GM23338 (cell line): ENCODE results near the gene CYP1B1. TPM values are rescaled to one million over a fixed set of nuclear protein-coding genes. Genes with fewer than 3 reads are reported as not detected.

ENCODE experiments used
- ATAC-seq: fragments of 200-7000 bp; cut with Tn5 transposase; 3 replicates; pipeline ENCODE4 v1.9.1; 2020
- DNase-seq: peaks from one replicate; pipeline ENCODE4 v3.0.0-alpha.2; 2015; ENCODE audit warnings: low spot score
- H2AFZ ChIP-seq: fragments of 200-600 bp; sonication (generic); 2 replicates; pipeline ENCODE4 v1.8.0; 2016; ENCODE audit warnings: antibody characterized with exemption, mild to moderate bottlenecking, moderate library complexity
- H3F3A ChIP-seq: fragments of 200-600 bp; sonication (generic); replicated peaks from 2 replicates; pipeline ENCODE4 v1.8.0; 2017; ENCODE audit warnings: antibody characterized with exemption, mixed run types, low read depth
- H3K27ac ChIP-seq: fragments of 200-600 bp; sonication (generic); 2 replicates; pipeline ENCODE4 v1.6.1; 2016; ENCODE audit warnings: low read depth
- H3K27me3 ChIP-seq: fragments of 200-600 bp; sonication (generic); 2 replicates; pipeline ENCODE4 v1.8.0; 2016; ENCODE audit warnings: mild to moderate bottlenecking, mixed run types, moderate library complexity; ENCODE audit not compliant: insufficient read depth
- H3K36me3 ChIP-seq: fragments of 200-600 bp; sonication (generic); 2 replicates; pipeline ENCODE4 v1.8.0; 2016; ENCODE audit warnings: mild to moderate bottlenecking; ENCODE audit not compliant: insufficient read depth
- H3K4me1 ChIP-seq: fragments of 200-600 bp; sonication (generic); 2 replicates; pipeline ENCODE4 v1.8.0; 2016; ENCODE audit warnings: mild to moderate bottlenecking, moderate library complexity; ENCODE audit not compliant: insufficient read depth
- H3K4me2 ChIP-seq: fragments of 200-600 bp; sonication (generic); 2 replicates; pipeline ENCODE4 v1.7.1; 2017; ENCODE audit warnings: mixed run types
- H3K4me3 ChIP-seq: fragments of 200-600 bp; sonication (generic); 2 replicates; pipeline ENCODE4 v1.6.1; 2016; ENCODE audit warnings: mixed run types
- H3K79me2 ChIP-seq: fragments of 200-600 bp; sonication (generic); replicated peaks from 2 replicates; pipeline ENCODE4 v1.8.0; 2017; ENCODE audit warnings: mild to moderate bottlenecking; ENCODE audit not compliant: insufficient read depth
- H3K9me2 ChIP-seq: fragments of 200-600 bp; sonication (generic); 2 replicates; pipeline ENCODE4 v1.8.0; 2017; ENCODE audit not compliant: insufficient read depth
- H4K20me1 ChIP-seq: fragments of 200-600 bp; sonication (generic); replicated peaks from 2 replicates; pipeline ENCODE4 v1.8.0; 2017; ENCODE audit warnings: mild to moderate bottlenecking; ENCODE audit not compliant: insufficient read depth
- H3K27ac Mint-ChIP-seq: 2 replicates; pipeline ENCODE4 v1.8.0; 2020; ENCODE audit warnings: inconsistent platforms, mild to moderate bottlenecking, moderate library complexity, mixed read lengths
- H3K27me3 Mint-ChIP-seq: 3 replicates; pipeline ENCODE4 v1.8.0; 2022; ENCODE audit warnings: low read depth, mild to moderate bottlenecking, moderate library complexity, mixed read lengths, inconsistent platforms; ENCODE audit not compliant: insufficient read depth, poor library complexity
- H3K36me3 Mint-ChIP-seq: 3 replicates; pipeline ENCODE4 v1.8.0; 2021; ENCODE audit warnings: low read depth, mild to moderate bottlenecking, inconsistent platforms, moderate library complexity, mixed read lengths
- H3K4me1 Mint-ChIP-seq: 3 replicates; pipeline ENCODE4 v1.8.0; 2020; ENCODE audit warnings: mild to moderate bottlenecking, inconsistent platforms, mixed read lengths
- H3K4me3 Mint-ChIP-seq: 3 replicates; pipeline ENCODE4 v1.8.0; 2021; ENCODE audit warnings: moderate library complexity, mild to moderate bottlenecking, inconsistent platforms, mixed read lengths
- H3K9me3 Mint-ChIP-seq: 3 replicates; pipeline ENCODE4 v1.8.0; 2020; ENCODE audit warnings: moderate library complexity, mild to moderate bottlenecking, inconsistent platforms, mixed read lengths
- NANOG ChIP-seq: IDR thresholded peaks from 2 replicates; pipeline ENCODE4 v1.6.1; 2016; ENCODE audit warnings: antibody characterized with exemption, borderline replicate concordance
- polyA plus RNA-seq: library from polyadenylated mRNA; unstranded; fragments of >200 nt; fragmentation: Nextera tagmentation; extraction: Ambion mirVana; gene quantifications from 2 replicates; pipeline ENCODE4 v1.2.1, GENCODE V29; 2016
- total RNA-seq: library from RNA; depleted of rRNA; stranded (reverse); fragments of >200 nt; shearing (Covaris generic); gene quantifications from 2 replicates; pipeline ENCODE4 v1.2.3, GENCODE V29; 2014
- TF ChIP-seq, protein P1 (sequence below): fragments of 250-450 bp; sonication (Bioruptor Pico); IDR thresholded peaks from 2 replicates; pipeline ENCODE4 v1.5.0; 2020; ENCODE audit warnings: mild to moderate bottlenecking, moderate library complexity

The CYP1B1 gene
- total and polyA plus RNA-seq, 2 experiments from 2014 or later: 3.3 to 6.2 TPM

DNA sequence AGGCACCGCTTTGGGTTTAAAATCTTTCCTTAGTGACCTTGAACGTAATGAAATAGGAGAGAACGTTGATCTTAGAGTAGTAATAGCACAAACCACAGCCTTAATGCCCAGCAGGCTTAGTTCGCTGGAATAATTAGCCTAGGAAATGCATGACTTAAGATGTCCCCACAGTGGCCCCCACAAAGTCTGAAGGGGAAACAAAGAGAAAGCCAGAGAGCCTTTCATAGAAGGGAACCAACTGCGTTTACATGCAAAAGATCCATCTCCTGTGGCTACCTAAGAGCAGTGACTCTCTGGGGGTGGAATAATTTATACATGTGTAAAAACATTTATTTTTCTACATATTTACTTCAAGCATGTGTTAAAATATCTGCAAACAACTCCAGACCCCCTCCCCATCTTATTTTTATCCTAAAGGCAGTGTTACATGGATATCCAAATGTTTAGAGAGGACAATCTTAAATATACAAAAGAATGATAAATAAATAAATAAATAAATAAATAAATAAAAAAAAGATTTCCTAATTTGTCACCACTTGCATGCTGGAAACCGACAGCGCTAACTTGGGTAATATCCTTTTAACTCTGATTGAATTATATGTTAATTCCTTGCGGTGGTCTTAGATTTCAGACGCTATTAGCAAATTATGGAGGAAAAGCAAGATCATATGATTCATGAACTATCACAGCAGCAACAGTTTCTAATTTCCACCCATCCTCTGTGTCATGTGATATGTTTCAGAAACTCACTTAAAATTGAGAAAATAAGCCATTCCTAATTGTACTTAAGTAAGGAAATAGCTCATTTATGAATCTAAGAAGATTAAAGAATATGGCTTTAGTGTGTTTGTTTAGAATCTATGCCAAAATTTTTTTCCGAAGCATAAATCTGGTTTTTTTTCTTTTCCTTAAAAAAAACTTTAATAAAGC lies 23.4 kb upstream of the CYP1B1 start:
- Histone ChIP-seq H3K9me2 (no peaks in the 10 kb centered on the region), H3K4me1 (peaks cover 57% of the 10 kb centered on the region), H3K4me3 (peak overlapping the region; percentile 46), H3K79me2 (no peaks in the 10 kb centered on the region), H3K36me3 (no peaks in the 10 kb centered on the region), H4K20me1 (no peaks in the 10 kb centered on the region), H2AFZ (no peak overlapping the region), H3K27ac (no peak overlapping the region), H3K27me3 (peaks cover 59% of the 10 kb centered on the region), H3K4me2 (peak overlapping the region; percentile 74), H3F3A (no peaks in the 10 kb centered on the region)
- Mint-ChIP-seq H3K27me3 (peaks cover 46% of the 10 kb centered on the region), H3K27ac (no peak overlapping the region), H3K36me3 (peaks cover 3% of the 10 kb centered on the region; the same call in 1 of the 3 replicates), H3K4me3 (peak overlapping the region; percentile 58), H3K4me1 (peaks cover 55% of the 10 kb centered on the region), H3K9me3 (peaks cover 11% of the 10 kb centered on the region; the same call in 2 of the 3 replicates)
- TF ChIP-seq, protein P1, sequence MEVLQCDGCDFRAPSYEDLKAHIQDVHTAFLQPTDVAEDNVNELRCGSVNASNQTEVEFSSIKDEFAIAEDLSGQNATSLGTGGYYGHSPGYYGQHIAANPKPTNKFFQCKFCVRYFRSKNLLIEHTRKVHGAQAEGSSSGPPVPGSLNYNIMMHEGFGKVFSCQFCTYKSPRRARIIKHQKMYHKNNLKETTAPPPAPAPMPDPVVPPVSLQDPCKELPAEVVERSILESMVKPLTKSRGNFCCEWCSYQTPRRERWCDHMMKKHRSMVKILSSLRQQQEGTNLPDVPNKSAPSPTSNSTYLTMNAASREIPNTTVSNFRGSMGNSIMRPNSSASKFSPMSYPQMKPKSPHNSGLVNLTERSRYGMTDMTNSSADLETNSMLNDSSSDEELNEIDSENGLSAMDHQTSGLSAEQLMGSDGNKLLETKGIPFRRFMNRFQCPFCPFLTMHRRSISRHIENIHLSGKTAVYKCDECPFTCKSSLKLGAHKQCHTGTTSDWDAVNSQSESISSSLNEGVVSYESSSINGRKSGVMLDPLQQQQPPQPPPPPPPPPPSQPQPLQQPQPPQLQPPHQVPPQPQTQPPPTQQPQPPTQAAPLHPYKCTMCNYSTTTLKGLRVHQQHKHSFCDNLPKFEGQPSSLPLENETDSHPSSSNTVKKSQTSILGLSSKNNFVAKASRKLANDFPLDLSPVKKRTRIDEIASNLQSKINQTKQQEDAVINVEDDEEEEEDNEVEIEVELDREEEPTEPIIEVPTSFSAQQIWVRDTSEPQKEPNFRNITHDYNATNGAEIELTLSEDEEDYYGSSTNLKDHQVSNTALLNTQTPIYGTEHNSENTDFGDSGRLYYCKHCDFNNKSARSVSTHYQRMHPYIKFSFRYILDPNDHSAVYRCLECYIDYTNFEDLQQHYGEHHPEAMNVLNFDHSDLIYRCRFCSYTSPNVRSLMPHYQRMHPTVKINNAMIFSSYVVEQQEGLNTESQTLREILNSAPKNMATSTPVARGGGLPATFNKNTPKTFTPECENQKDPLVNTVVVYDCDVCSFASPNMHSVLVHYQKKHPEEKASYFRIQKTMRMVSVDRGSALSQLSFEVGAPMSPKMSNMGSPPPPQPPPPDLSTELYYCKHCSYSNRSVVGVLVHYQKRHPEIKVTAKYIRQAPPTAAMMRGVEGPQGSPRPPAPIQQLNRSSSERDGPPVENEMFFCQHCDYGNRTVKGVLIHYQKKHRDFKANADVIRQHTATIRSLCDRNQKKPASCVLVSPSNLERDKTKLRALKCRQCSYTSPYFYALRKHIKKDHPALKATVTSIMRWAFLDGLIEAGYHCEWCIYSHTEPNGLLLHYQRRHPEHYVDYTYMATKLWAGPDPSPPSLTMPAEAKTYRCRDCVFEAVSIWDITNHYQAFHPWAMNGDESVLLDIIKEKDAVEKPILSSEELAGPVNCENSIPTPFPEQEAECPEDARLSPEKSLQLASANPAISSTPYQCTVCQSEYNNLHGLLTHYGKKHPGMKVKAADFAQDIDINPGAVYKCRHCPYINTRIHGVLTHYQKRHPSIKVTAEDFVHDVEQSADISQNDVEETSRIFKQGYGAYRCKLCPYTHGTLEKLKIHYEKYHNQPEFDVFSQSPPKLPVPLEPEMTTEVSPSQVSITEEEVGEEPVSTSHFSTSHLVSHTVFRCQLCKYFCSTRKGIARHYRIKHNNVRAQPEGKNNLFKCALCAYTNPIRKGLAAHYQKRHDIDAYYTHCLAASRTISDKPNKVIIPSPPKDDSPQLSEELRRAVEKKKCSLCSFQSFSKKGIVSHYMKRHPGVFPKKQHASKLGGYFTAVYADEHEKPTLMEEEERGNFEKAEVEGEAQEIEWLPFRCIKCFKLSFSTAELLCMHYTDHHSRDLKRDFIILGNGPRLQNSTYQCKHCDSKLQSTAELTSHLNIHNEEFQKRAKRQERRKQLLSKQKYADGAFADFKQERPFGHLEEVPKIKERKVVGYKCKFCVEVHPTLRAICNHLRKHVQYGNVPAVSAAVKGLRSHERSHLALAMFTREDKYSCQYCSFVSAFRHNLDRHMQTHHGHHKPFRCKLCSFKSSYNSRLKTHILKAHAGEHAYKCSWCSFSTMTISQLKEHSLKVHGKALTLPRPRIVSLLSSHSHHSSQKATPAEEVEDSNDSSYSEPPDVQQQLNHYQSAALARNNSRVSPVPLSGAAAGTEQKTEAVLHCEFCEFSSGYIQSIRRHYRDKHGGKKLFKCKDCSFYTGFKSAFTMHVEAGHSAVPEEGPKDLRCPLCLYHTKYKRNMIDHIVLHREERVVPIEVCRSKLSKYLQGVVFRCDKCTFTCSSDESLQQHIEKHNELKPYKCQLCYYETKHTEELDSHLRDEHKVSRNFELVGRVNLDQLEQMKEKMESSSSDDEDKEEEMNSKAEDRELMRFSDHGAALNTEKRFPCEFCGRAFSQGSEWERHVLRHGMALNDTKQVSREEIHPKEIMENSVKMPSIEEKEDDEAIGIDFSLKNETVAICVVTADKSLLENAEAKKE (CRISPR knock-in tag): no peak
- TF ChIP-seq NANOG: peak; percentile 79
- ATAC-seq: peak; percentile 62
- peak; percentile 73 for DNase-seq

DNA sequence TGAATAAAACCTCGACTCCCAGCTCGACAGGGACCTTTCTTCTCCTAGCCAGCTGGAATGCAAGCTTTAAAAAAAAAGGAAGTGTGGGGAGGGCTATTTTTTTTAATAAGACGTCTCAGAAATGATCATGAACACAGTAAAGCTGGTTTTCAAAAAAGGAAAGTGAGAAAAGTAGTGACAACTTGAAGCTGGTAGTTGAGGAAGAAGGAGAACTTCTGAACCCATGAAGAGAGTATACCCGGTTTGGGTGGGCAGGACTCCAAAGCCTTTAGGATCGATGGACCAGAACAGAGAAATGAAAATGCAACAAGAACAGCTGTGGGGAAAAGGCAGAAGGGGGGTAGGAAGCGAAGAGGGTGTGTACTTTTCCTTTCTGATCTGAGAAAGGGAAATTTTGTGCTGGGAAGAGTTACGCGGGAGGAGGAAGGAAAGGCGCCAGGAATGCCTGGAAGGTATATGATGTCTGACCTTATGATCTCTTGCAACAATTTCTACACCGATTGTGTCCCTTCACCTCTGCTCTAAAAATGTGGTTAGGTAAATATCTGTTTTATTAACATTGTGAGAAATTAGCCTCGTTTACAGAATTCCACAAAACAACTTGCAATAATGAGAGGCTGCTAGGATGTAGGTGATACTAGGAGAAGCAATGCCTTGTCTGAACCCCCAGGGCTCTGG lies 22.6 kb upstream of the CYP1B1 start:
- Histone ChIP-seq H3K4me1 (peaks cover 64% of the 10 kb centered on the region), H3K36me3 (no peaks in the 10 kb centered on the region), H3K4me2 (peak overlapping the region; percentile 74), H3K9me2 (no peaks in the 10 kb centered on the region), H3F3A (no peaks in the 10 kb centered on the region), H4K20me1 (no peaks in the 10 kb centered on the region), H3K27ac (no peak overlapping the region), H3K4me3 (peak overlapping the region; percentile 46), H2AFZ (no peak overlapping the region; the same call in 1 of the 2 replicates), H3K27me3 (peaks cover 65% of the 10 kb centered on the region), H3K79me2 (no peaks in the 10 kb centered on the region)
- no peak; the same call in 2 of the 3 replicates for ATAC-seq
- DNase-seq: peak; percentile 25
- Mint-ChIP-seq H3K4me1 (peaks cover 61% of the 10 kb centered on the region), H3K9me3 (peaks cover 10% of the 10 kb centered on the region; the same call in 2 of the 3 replicates), H3K27me3 (peaks cover 49% of the 10 kb centered on the region), H3K36me3 (peaks cover 3% of the 10 kb centered on the region; the same call in 1 of the 3 replicates), H3K27ac (no peak overlapping the region), H3K4me3 (peak overlapping the region; percentile 58)
- TF ChIP-seq, protein P1 (CRISPR knock-in tag): no peak
